CD8-positive, alpha-beta memory T cell (primary cell): ENCODE results near the gene TNFRSF1A. TPM values are rescaled to one million over a fixed set of nuclear protein-coding genes. Genes with fewer than 3 reads are reported as not detected.
A peak's percentile ranks its signal among the peaks of the same experiment; 100 is the strongest.
"Not testable (repeated sequence)": the region's sequence is repeated elsewhere in the genome, so short reads cannot be mapped to it uniquely, and the experiment has no call there.

ENCODE experiments used
- CTCF ChIA-PET: fragments of 350-600 bp; sonication (Branson Sonifier 250); formaldehyde crosslinking; loops from one replicate; lab custom pipeline; 2021; ENCODE audit warnings: antibody characterized with exemption; lab: Charles Lee
- POLR2A ChIA-PET: fragments of 350-600 bp; sonication (Branson Sonifier 250); formaldehyde crosslinking; loops from one replicate; lab custom pipeline; 2021; ENCODE audit warnings: antibody characterized with exemption; lab: Charles Lee
- DNase-seq, 5 donors: peaks; one replicate each; pipeline versions ENCODE4 v3.0.0 to v3.0.0-alpha.2; 2020 to 2022; ENCODE audit warnings: mixed read lengths in 1 of 5
- H3K27ac ChIP-seq: one replicate; pipeline ENCODE4 v1.7.0; 2013; ENCODE audit warnings: low read depth, mild to moderate bottlenecking, low read length, moderate library complexity
- H3K27me3 ChIP-seq: 2 replicates; pipeline ENCODE4 v1.7.0; 2013; ENCODE audit warnings: low read length, mild to moderate bottlenecking; ENCODE audit not compliant: insufficient read depth, poor library complexity, severe bottlenecking
- H3K36me3 ChIP-seq: 2 replicates; pipeline ENCODE4 v1.7.0; 2013; ENCODE audit warnings: mild to moderate bottlenecking, low read length, moderate library complexity; ENCODE audit not compliant: insufficient read depth
- H3K4me1 ChIP-seq: 2 replicates; pipeline ENCODE4 v1.7.0; 2013; ENCODE audit warnings: mild to moderate bottlenecking, low read length, moderate library complexity; ENCODE audit not compliant: insufficient read depth
- H3K4me3 ChIP-seq: 2 replicates; pipeline ENCODE4 v1.7.0; 2013; ENCODE audit warnings: mild to moderate bottlenecking, low read length
- H3K9me3 ChIP-seq: 2 replicates; pipeline ENCODE4 v1.7.0; 2013; ENCODE audit warnings: mild to moderate bottlenecking, low read length
- H3K27ac Mint-ChIP-seq, 8 donors: one replicate each; pipeline ENCODE4 v1.8.0; 2020 to 2021; ENCODE audit warnings: mixed read lengths in 8 of 8, mild to moderate bottlenecking in 6 of 8, inconsistent platforms in 3 of 8, moderate library complexity in 3 of 8
- H3K27me3 Mint-ChIP-seq, 2 donors: one replicate each; pipeline ENCODE4 v1.8.0; 2020 to 2021; ENCODE audit warnings: mixed read lengths in 2 of 2, mild to moderate bottlenecking in 1 of 2, moderate library complexity in 1 of 2
- H3K36me3 Mint-ChIP-seq, 3 donors: one replicate each; pipeline ENCODE4 v1.8.0; 2020 to 2021; ENCODE audit warnings: mixed read lengths in 3 of 3, inconsistent platforms in 1 of 3, mild to moderate bottlenecking in 1 of 3
- H3K4me1 Mint-ChIP-seq, 3 donors: one replicate each; pipeline ENCODE4 v1.8.0; 2020 to 2021; ENCODE audit warnings: mixed read lengths in 3 of 3, inconsistent platforms in 1 of 3, mild to moderate bottlenecking in 1 of 3
- H3K4me3 Mint-ChIP-seq, 7 donors: one replicate each; pipeline ENCODE4 v1.8.0; 2020 to 2021; ENCODE audit warnings: mixed read lengths in 7 of 7, mild to moderate bottlenecking in 6 of 7, moderate library complexity in 4 of 7, inconsistent platforms in 2 of 7
- H3K9me3 Mint-ChIP-seq, 5 donors: one replicate each; pipeline ENCODE4 v1.8.0; 2020 to 2022; ENCODE audit warnings: mixed read lengths in 5 of 5, mild to moderate bottlenecking in 3 of 5, moderate library complexity in 2 of 5, inconsistent platforms in 1 of 5
- polyA plus RNA-seq: library from polyadenylated mRNA; unstranded; fragments of 300-500 nt; fragmentation: Illumina TruSeq; gene quantifications from one replicate; pipeline ENCODE4 v1.2.3, GENCODE V29; 2021
- total RNA-seq, 2 experiments: library from RNA; stranded (reverse); gene quantifications; one replicate each; pipeline ENCODE4 v1.2.3, GENCODE V29; 2021

Gene TNFRSF1A
- total and polyA plus RNA-seq, 3 experiments from 2014 or later = 57.1 to 62.9 (median 62.1) TPM

GRCh38 chr12:6301721-6302120, 40.2 kb downstream of the TNFRSF1A start:
- H3K27me3 Mint-ChIP-seq = peaks cover 7 to 25% of the 10 kb centered on the region in 2 donors
- no peak overlapping the region for H3K27ac Mint-ChIP-seq
- Histone ChIP-seq H3K9me3 (no peaks in the 10 kb centered on the region), H3K4me3 (no peak overlapping the region), H3K27me3 (no peaks in the 10 kb centered on the region), H3K4me1 (no peaks in the 10 kb centered on the region), H3K36me3 (no peaks in the 10 kb centered on the region), H3K27ac (no peak overlapping the region)
- H3K36me3 Mint-ChIP-seq = no peaks in the 10 kb centered on the region
- ChIA-PET POLR2A (no interaction called here), CTCF (interaction anchor here (1.0 to 1.2 kb wide), 2 partner anchors 14 to 17 kb away, joined by 3 to 7 read pairs; no protein-coding TSS in a partner anchor)
- H3K4me3 Mint-ChIP-seq = no peak overlapping the region
- H3K9me3 Mint-ChIP-seq = no peaks in the 10 kb centered on the region
- no peaks in the 10 kb centered on the region for H3K4me1 Mint-ChIP-seq
- DNase-seq = no peak

GRCh38 chr12:6297170-6297569, 44.7 kb downstream of the TNFRSF1A start:
- Mint-ChIP-seq H3K4me1 (no peaks in the 10 kb centered on the region), H3K36me3 (no peaks in the 10 kb centered on the region), H3K9me3 (no peaks in the 10 kb centered on the region), H3K27me3 (peaks cover 6 to 21% of the 10 kb centered on the region in 2 donors), H3K27ac (no peak overlapping the region), H3K4me3 (no peak overlapping the region)
- Histone ChIP-seq H3K36me3 (no peaks in the 10 kb centered on the region), H3K4me1 (no peaks in the 10 kb centered on the region), H3K27me3 (no peaks in the 10 kb centered on the region), H3K9me3 (no peaks in the 10 kb centered on the region), H3K4me3 (no peak overlapping the region), H3K27ac (no peak overlapping the region)
- ChIA-PET CTCF (interaction anchor here (1.1 kb wide), 1 partner anchor 102 kb away, joined by 3 read pairs; no protein-coding TSS in a partner anchor), POLR2A (no interaction called here)
- DNase-seq = no peak

- Mint-ChIP-seq H3K36me3 (no peaks in the 10 kb centered on the region), H3K9me3 (no peaks in the 10 kb centered on the region), H3K27ac (peak overlapping the region in 1 of 8 donors; percentile 9), H3K4me1 (no peaks in the 10 kb centered on the region), H3K27me3 (peaks cover 6 to 13% of the 10 kb centered on the region in 2 donors), H3K4me3 (no peak overlapping the region)
- no peak overlapping the region for H3K4me3 ChIP-seq
- POLR2A ChIA-PET = no interaction called here
- CTCF ChIA-PET = interaction anchor here (1.1 to 2.3 kb wide), 3 partner anchors 11 to 17 kb away, joined by 3 to 9 read pairs (median 4); no protein-coding TSS in a partner anchor
- H3K27ac ChIP-seq = no peak overlapping the region
- no peak for DNase-seq
- H3K4me1 ChIP-seq = no peaks in the 10 kb centered on the region
- H3K27me3 ChIP-seq = no peaks in the 10 kb centered on the region
- H3K36me3 ChIP-seq = no peaks in the 10 kb centered on the region
- H3K9me3 ChIP-seq = no peaks in the 10 kb centered on the region
These were observed 46.6 kb downstream of the TNFRSF1A start for GRCh38 chr12:6295094-6295811.

- no peaks in the 10 kb centered on the region for H3K4me1 ChIP-seq
- Mint-ChIP-seq H3K27me3 (peaks cover 6 to 11% of the 10 kb centered on the region in 2 donors), H3K4me3 (no peak overlapping the region), H3K9me3 (no peaks in the 10 kb centered on the region), H3K27ac (peak overlapping the region in 1 of 8 donors; percentile 35), H3K4me1 (no peaks in the 10 kb centered on the region), H3K36me3 (no peaks in the 10 kb centered on the region)
- no peaks in the 10 kb centered on the region for H3K36me3 ChIP-seq
- CTCF ChIA-PET = interaction anchor here (1.1 to 2.3 kb wide), 3 partner anchors 10 to 16 kb away, joined by 3 to 9 read pairs (median 4); no protein-coding TSS in a partner anchor
- DNase-seq = no peak
- POLR2A ChIA-PET = interaction anchor here (0.5 kb wide), 1 partner anchor 133 kb away, joined by 3 read pairs; no protein-coding TSS in a partner anchor
- H3K9me3 ChIP-seq = no peaks in the 10 kb centered on the region
- H3K4me3 ChIP-seq = no peak overlapping the region
- H3K27me3 ChIP-seq = no peaks in the 10 kb centered on the region
- H3K27ac ChIP-seq = no peak overlapping the region
These were observed 47.5 kb downstream of the TNFRSF1A start for GRCh38 chr12:6294156-6295093.

- Histone ChIP-seq H3K27ac (no peak overlapping the region), H3K27me3 (no peaks in the 10 kb centered on the region), H3K36me3 (no peaks in the 10 kb centered on the region), H3K9me3 (no peaks in the 10 kb centered on the region), H3K4me1 (no peaks in the 10 kb centered on the region), H3K4me3 (no peak overlapping the region)
- Mint-ChIP-seq H3K4me1 (no peaks in the 10 kb centered on the region), H3K27me3 (peaks cover 1 to 7% of the 10 kb centered on the region in 2 donors), H3K36me3 (no peaks in the 10 kb centered on the region), H3K4me3 (no peak overlapping the region), H3K27ac (no peak overlapping the region), H3K9me3 (no peaks in the 10 kb centered on the region)
- ChIA-PET CTCF (no interaction called here), POLR2A (no interaction called here)
- DNase-seq = no peak
These were observed 49.3 kb downstream of the TNFRSF1A start for GRCh38 chr12:6292606-6293005.

GRCh38 chr12:6289906-6290305, 52.0 kb downstream of the TNFRSF1A start:
- H3K4me1 ChIP-seq, H3K27me3 ChIP-seq, H3K36me3 ChIP-seq, H3K27ac ChIP-seq, H3K27ac Mint-ChIP-seq, H3K9me3 Mint-ChIP-seq, POLR2A ChIA-PET, H3K4me1 Mint-ChIP-seq, H3K4me3 ChIP-seq, CTCF ChIA-PET, H3K27me3 Mint-ChIP-seq, H3K36me3 Mint-ChIP-seq, H3K4me3 Mint-ChIP-seq, DNase-seq, H3K9me3 ChIP-seq: not testable (repeated sequence)

- H3K27me3 ChIP-seq, H3K4me3 ChIP-seq, H3K27ac Mint-ChIP-seq, H3K27ac ChIP-seq, DNase-seq, H3K4me1 Mint-ChIP-seq, H3K4me1 ChIP-seq, H3K27me3 Mint-ChIP-seq, H3K9me3 ChIP-seq, H3K36me3 Mint-ChIP-seq, POLR2A ChIA-PET, H3K9me3 Mint-ChIP-seq, H3K4me3 Mint-ChIP-seq, H3K36me3 ChIP-seq: not testable (repeated sequence)
- CTCF ChIA-PET = interaction anchor here (8.0 kb wide), 1 partner anchor 93 kb away, joined by 94 read pairs; no protein-coding TSS in a partner anchor
These were observed 52.8 kb downstream of the TNFRSF1A start for GRCh38 chr12:6289081-6289480.
